ENCODE measurements around the gene PIP4K2C.

DNA sequence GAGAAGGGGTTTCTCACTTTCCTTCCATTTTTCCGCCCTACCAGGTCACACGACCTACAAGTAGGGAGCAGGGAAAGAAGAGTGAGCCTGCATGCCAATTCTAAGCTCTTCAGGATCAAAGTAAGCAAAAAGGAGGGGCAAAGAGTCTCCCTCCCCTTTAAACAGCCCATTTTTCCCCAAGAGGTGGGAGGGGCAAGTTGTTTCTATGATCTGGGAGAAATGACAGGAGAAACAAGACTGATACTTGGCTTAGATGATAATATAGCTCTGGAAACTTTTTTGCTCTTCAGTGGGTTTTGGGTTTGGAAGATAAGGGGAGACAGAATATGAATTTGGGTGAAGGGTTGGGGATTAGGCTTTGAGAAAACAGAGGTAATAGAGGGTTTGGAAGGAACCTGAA lies 15.4 kb downstream of the PIP4K2C start:
- TF ChIP-seq, protein P1, sequence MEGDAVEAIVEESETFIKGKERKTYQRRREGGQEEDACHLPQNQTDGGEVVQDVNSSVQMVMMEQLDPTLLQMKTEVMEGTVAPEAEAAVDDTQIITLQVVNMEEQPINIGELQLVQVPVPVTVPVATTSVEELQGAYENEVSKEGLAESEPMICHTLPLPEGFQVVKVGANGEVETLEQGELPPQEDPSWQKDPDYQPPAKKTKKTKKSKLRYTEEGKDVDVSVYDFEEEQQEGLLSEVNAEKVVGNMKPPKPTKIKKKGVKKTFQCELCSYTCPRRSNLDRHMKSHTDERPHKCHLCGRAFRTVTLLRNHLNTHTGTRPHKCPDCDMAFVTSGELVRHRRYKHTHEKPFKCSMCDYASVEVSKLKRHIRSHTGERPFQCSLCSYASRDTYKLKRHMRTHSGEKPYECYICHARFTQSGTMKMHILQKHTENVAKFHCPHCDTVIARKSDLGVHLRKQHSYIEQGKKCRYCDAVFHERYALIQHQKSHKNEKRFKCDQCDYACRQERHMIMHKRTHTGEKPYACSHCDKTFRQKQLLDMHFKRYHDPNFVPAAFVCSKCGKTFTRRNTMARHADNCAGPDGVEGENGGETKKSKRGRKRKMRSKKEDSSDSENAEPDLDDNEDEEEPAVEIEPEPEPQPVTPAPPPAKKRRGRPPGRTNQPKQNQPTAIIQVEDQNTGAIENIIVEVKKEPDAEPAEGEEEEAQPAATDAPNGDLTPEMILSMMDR (IDR thresholded peaks at IDR 0.05): no peak
- TF ChIP-seq TP53 (CRISPR knock-in tag; IDR thresholded peaks at IDR 0.05): no peak
- TF ChIP-seq, protein P2, sequence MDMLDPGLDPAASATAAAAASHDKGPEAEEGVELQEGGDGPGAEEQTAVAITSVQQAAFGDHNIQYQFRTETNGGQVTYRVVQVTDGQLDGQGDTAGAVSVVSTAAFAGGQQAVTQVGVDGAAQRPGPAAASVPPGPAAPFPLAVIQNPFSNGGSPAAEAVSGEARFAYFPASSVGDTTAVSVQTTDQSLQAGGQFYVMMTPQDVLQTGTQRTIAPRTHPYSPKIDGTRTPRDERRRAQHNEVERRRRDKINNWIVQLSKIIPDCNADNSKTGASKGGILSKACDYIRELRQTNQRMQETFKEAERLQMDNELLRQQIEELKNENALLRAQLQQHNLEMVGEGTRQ (IDR thresholded peaks at IDR 0.05): no peak
- TF ChIP-seq FOSL2 (IDR thresholded peaks at IDR 0.05): no peak
- no peak for TF ChIP-seq FOSL2 (CRISPR knock-in tag; IDR thresholded peaks at IDR 0.05)
- TF ChIP-seq, protein P3, sequence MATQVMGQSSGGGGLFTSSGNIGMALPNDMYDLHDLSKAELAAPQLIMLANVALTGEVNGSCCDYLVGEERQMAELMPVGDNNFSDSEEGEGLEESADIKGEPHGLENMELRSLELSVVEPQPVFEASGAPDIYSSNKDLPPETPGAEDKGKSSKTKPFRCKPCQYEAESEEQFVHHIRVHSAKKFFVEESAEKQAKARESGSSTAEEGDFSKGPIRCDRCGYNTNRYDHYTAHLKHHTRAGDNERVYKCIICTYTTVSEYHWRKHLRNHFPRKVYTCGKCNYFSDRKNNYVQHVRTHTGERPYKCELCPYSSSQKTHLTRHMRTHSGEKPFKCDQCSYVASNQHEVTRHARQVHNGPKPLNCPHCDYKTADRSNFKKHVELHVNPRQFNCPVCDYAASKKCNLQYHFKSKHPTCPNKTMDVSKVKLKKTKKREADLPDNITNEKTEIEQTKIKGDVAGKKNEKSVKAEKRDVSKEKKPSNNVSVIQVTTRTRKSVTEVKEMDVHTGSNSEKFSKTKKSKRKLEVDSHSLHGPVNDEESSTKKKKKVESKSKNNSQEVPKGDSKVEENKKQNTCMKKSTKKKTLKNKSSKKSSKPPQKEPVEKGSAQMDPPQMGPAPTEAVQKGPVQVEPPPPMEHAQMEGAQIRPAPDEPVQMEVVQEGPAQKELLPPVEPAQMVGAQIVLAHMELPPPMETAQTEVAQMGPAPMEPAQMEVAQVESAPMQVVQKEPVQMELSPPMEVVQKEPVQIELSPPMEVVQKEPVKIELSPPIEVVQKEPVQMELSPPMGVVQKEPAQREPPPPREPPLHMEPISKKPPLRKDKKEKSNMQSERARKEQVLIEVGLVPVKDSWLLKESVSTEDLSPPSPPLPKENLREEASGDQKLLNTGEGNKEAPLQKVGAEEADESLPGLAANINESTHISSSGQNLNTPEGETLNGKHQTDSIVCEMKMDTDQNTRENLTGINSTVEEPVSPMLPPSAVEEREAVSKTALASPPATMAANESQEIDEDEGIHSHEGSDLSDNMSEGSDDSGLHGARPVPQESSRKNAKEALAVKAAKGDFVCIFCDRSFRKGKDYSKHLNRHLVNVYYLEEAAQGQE (IDR thresholded peaks at IDR 0.05): no peak
- no peak for TF ChIP-seq NR3C1 (IDR thresholded peaks at IDR 0.05)
- TF ChIP-seq MAFK (IDR thresholded peaks at IDR 0.05; ENCODE audit: partially characterized antibody): no peak
- TF ChIP-seq, protein P4, sequence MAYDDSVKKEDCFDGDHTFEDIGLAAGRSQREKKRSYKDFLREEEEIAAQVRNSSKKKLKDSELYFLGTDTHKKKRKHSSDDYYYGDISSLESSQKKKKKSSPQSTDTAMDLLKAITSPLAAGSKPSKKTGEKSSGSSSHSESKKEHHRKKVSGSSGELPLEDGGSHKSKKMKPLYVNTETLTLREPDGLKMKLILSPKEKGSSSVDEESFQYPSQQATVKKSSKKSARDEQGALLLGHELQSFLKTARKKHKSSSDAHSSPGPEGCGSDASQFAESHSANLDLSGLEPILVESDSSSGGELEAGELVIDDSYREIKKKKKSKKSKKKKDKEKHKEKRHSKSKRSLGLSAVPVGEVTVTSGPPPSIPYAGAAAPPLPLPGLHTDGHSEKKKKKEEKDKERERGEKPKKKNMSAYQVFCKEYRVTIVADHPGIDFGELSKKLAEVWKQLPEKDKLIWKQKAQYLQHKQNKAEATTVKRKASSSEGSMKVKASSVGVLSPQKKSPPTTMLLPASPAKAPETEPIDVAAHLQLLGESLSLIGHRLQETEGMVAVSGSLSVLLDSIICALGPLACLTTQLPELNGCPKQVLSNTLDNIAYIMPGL (CRISPR knock-in tag; IDR thresholded peaks at IDR 0.05; ENCODE audit: borderline replicate concordance): no peak
- TF ChIP-seq CBX2 (IDR thresholded peaks at IDR 0.05; ENCODE audit: borderline replicate concordance, low read depth): no peak
- no peak for TF ChIP-seq JUN (IDR thresholded peaks at IDR 0.05)

Measured in A549 (cell line).